NCI-H1436 (cell line): ENCODE results near the gene SGTA.
A peak's percentile ranks its signal among the peaks of the same experiment; 100 is the strongest.
"Not testable (repeated sequence)": the region's sequence is repeated elsewhere in the genome, so short reads cannot be mapped to it uniquely, and the experiment has no call there.

Experiments used
- DNase-seq: peaks from one replicate; lab custom pipeline; 2025; lab: John Stamatoyannopoulos, UW

Gene SGTA

GRCh38 chr19:2793126-2793525 lies 10.1 kb upstream of the SGTA start:
- DNase-seq = no peak

- not testable (repeated sequence) for DNase-seq
These were observed 9.6 kb upstream of the SGTA start for GRCh38 chr19:2792666-2793065.

GRCh38 chr19:2791876-2792275 lies 8.8 kb upstream of the SGTA start:
- no peak for DNase-seq

GRCh38 chr19:2791440-2791839 lies 8.4 kb upstream of the SGTA start:
- no peak for DNase-seq

- no peak for DNase-seq
These were observed 7.6 kb upstream of the SGTA start for GRCh38 chr19:2790557-2791271.

- DNase-seq = no peak
These were observed 7.1 kb upstream of the SGTA start for GRCh38 chr19:2790194-2790556.

- DNase-seq = no peak
These were observed 5.2 kb upstream of the SGTA start for GRCh38 chr19:2788237-2788636.

GRCh38 chr19:2787115-2787514 lies 4.0 kb upstream of the SGTA start:
- no peak for DNase-seq

- peak; percentile 99 for DNase-seq
These were observed 2.3 kb upstream of the SGTA start, which contains the start of gene THOP1 for GRCh38 chr19:2785244-2785997. Gene THOP1 (plus strand): TSS chr19:2785503. CDS start chr19:2785663, 160 bp downstream.

- no peak for DNase-seq
These were observed 690 bp upstream of the SGTA start for GRCh38 chr19:2783781-2784145.

- DNase-seq = no peak
These were observed 641 bp downstream of the SGTA start for GRCh38 chr19:2782329-2782935.

- no peak for DNase-seq
These were observed 2.8 kb downstream of the SGTA start for GRCh38 chr19:2780284-2780683.

- DNase-seq = no peak
These were observed 3.8 kb downstream of the SGTA start for GRCh38 chr19:2779121-2779740.

- no peak for DNase-seq
These were observed 5.0 kb downstream of the SGTA start for GRCh38 chr19:2777952-2778683.

GRCh38 chr19:2775556-2776430 lies 7.3 kb downstream of the SGTA start:
- DNase-seq = no peak

- no peak for DNase-seq
These were observed 8.0 kb downstream of the SGTA start for GRCh38 chr19:2774953-2775555.

- no peak for DNase-seq
These were observed 8.9 kb downstream of the SGTA start for GRCh38 chr19:2774083-2774679.

GRCh38 chr19:2771786-2772674 lies 11.0 kb downstream of the SGTA start:
- no peak for DNase-seq
